H9 (cell line): Measurements from ENCODE around the gene RIMS1. TPM values are rescaled to one million over a fixed set of nuclear protein-coding genes. Genes with fewer than 3 reads are reported as not detected.

ENCODE experiments used
- DNase-seq: peaks from one replicate; pipeline ENCODE4 v3.0.0-alpha.2; 2017
- H2AFZ ChIP-seq: one replicate; pipeline ENCODE4 v1.6.1; 2013; ENCODE audit warnings: mild to moderate bottlenecking, low read length, control low read depth, moderate library complexity
- H2AK5ac ChIP-seq: 2 replicates; pipeline ENCODE4 v1.6.1; 2013; ENCODE audit warnings: low read length, control low read depth, mixed read lengths; ENCODE audit not compliant: insufficient read length
- H2BK120ac ChIP-seq: one replicate; pipeline ENCODE4 v1.6.1; 2013; ENCODE audit warnings: low read depth, mild to moderate bottlenecking, low read length, control low read depth, inconsistent platforms; ENCODE audit not compliant: poor library complexity, severe bottlenecking
- H2BK12ac ChIP-seq: 2 replicates; pipeline ENCODE4 v1.6.1; 2013; ENCODE audit warnings: low read length, control low read depth, mixed read lengths, low read depth; ENCODE audit not compliant: insufficient read length
- H2BK15ac ChIP-seq: 2 replicates; pipeline ENCODE4 v1.6.1; 2013; ENCODE audit warnings: low read depth, low read length, control low read depth
- H2BK20ac ChIP-seq: one replicate; pipeline ENCODE4 v1.6.1; 2013; ENCODE audit warnings: low read depth, mild to moderate bottlenecking, low read length, control low read depth, inconsistent platforms; ENCODE audit not compliant: poor library complexity, severe bottlenecking
- H2BK5ac ChIP-seq: 2 replicates; pipeline ENCODE4 v1.6.1; 2013; ENCODE audit warnings: low read length, control low read depth, mixed read lengths; ENCODE audit not compliant: insufficient read length
- H3K14ac ChIP-seq: 2 replicates; pipeline ENCODE4 v1.6.1; 2013; ENCODE audit warnings: low read length, control low read depth; ENCODE audit not compliant: insufficient read depth
- H3K18ac ChIP-seq: 2 replicates; pipeline ENCODE4 v1.6.1; 2013; ENCODE audit warnings: low read depth, mild to moderate bottlenecking, mixed read lengths, low read length, control low read depth; ENCODE audit not compliant: insufficient read length
- H3K23ac ChIP-seq: 2 replicates; pipeline ENCODE4 v1.6.1; 2013; ENCODE audit warnings: low read length, control low read depth, mixed read lengths, low read depth; ENCODE audit not compliant: insufficient read length
- H3K23me2 ChIP-seq: 2 replicates; pipeline ENCODE4 v1.6.1; 2013; ENCODE audit warnings: low read depth, mild to moderate bottlenecking, mixed read lengths, low read length, control low read depth; ENCODE audit not compliant: insufficient read length, poor library complexity, severe bottlenecking
- H3K27ac ChIP-seq: 2 replicates; pipeline ENCODE4 v1.5.1; 2013; ENCODE audit warnings: low read length, control low read depth, mixed read lengths, low read depth; ENCODE audit not compliant: insufficient read length
- H3K27me3 ChIP-seq: 2 replicates; pipeline ENCODE4 v1.6.1; 2013; ENCODE audit warnings: low read length, control low read depth, inconsistent platforms; ENCODE audit not compliant: insufficient read depth
- H3K4ac ChIP-seq: 2 replicates; pipeline ENCODE4 v1.6.1; 2013; ENCODE audit warnings: low read depth, mild to moderate bottlenecking, control low read depth, inconsistent platforms, low read length, moderate library complexity
- H3K4me1 ChIP-seq: 2 replicates; pipeline ENCODE4 v1.6.1; 2013; ENCODE audit warnings: low read length, control low read depth, inconsistent platforms; ENCODE audit not compliant: insufficient read depth
- H3K4me2 ChIP-seq: 2 replicates; pipeline ENCODE4 v1.6.1; 2013; ENCODE audit warnings: low read length, control low read depth, mixed read lengths; ENCODE audit not compliant: insufficient read length, insufficient read depth
- H3K56ac ChIP-seq: 2 replicates; pipeline ENCODE4 v1.6.1; 2013; ENCODE audit warnings: low read depth, mild to moderate bottlenecking, mixed read lengths, low read length, control low read depth; ENCODE audit not compliant: insufficient read length
- H3K79me1 ChIP-seq: 2 replicates; pipeline ENCODE4 v1.6.1; 2013; ENCODE audit warnings: low read depth, mild to moderate bottlenecking, moderate library complexity, low read length, control low read depth, inconsistent platforms; ENCODE audit not compliant: insufficient read depth, poor library complexity, severe bottlenecking
- H3K79me2 ChIP-seq: 2 replicates; pipeline ENCODE4 v1.6.1; 2013; ENCODE audit warnings: low read length, control low read depth, inconsistent platforms; ENCODE audit not compliant: insufficient read depth
- H3K9ac ChIP-seq: 2 replicates; pipeline ENCODE4 v1.6.1; 2013; ENCODE audit warnings: low read length, control low read depth, mixed read lengths; ENCODE audit not compliant: insufficient read length; ENCODE audit errors: extremely low read depth
- H3K9me3 ChIP-seq: one replicate; pipeline ENCODE4 v1.6.1; 2013; ENCODE audit warnings: low read depth, low read length, inconsistent platforms; ENCODE audit not compliant: control insufficient read depth
- H3T11ph ChIP-seq: one replicate; pipeline ENCODE4 v1.6.1; 2013; ENCODE audit warnings: mild to moderate bottlenecking, low read length, control low read depth, inconsistent platforms
- H4K20me1 ChIP-seq: one replicate; pipeline ENCODE4 v1.6.1; 2013; ENCODE audit not compliant: control insufficient read depth, insufficient read length, insufficient read depth
- H4K5ac ChIP-seq: 2 replicates; pipeline ENCODE4 v1.6.1; 2013; ENCODE audit warnings: low read depth, mild to moderate bottlenecking, mixed read lengths, low read length, control low read depth; ENCODE audit not compliant: insufficient read length
- H4K8ac ChIP-seq: replicated peaks from 2 replicates; pipeline ENCODE4 v1.6.1; 2013; ENCODE audit warnings: low read length, control low read depth, mixed read lengths, low read depth; ENCODE audit not compliant: insufficient read length
- H4K91ac ChIP-seq: 2 replicates; pipeline ENCODE4 v1.6.1; 2013; ENCODE audit warnings: low read depth, mild to moderate bottlenecking, moderate library complexity, mixed read lengths, low read length, control low read depth; ENCODE audit not compliant: insufficient read length
- H3K27ac Mint-ChIP-seq, 3 experiments: 2 replicates in 2 of 3; 3 replicates in 1 of 3; pipeline ENCODE4 v1.8.0; 2020 to 2021; ENCODE audit warnings: mixed read lengths in 3 of 3, mild to moderate bottlenecking in 1 of 3, moderate library complexity in 1 of 3
- H3K27me3 Mint-ChIP-seq: 2 replicates; pipeline ENCODE4 v1.8.0; 2021; ENCODE audit warnings: low read depth, mild to moderate bottlenecking, moderate library complexity, mixed read lengths
- H3K36me3 Mint-ChIP-seq, 3 experiments: 2 replicates in 2 of 3; 3 replicates in 1 of 3; pipeline ENCODE4 v1.8.0; 2020 to 2021; ENCODE audit warnings: low read depth in 3 of 3, mixed read lengths in 3 of 3; ENCODE audit not compliant: insufficient read depth in 1 of 3
- H3K4me1 Mint-ChIP-seq, 2 experiments: 2 replicates each; pipeline ENCODE4 v1.8.0; 2020; ENCODE audit warnings: mixed read lengths in 2 of 2
- H3K4me3 Mint-ChIP-seq, 2 experiments: 2 replicates in 1 of 2; 3 replicates in 1 of 2; pipeline ENCODE4 v1.8.0; 2020 to 2021; ENCODE audit warnings: mild to moderate bottlenecking in 2 of 2, mixed read lengths in 2 of 2, moderate library complexity in 1 of 2
- H3K9me3 Mint-ChIP-seq, 2 experiments: 2 replicates in 1 of 2; 3 replicates in 1 of 2; pipeline ENCODE4 v1.8.0; 2020; ENCODE audit warnings: mild to moderate bottlenecking in 2 of 2, mixed read lengths in 2 of 2, moderate library complexity in 1 of 2
- WGBS: extraction: QIAGEN DNeasy Blood & Tissue Kit; methylation state at CpG from one replicate; pipeline ENCODE4 v1.1.7; 2013; ENCODE audit warnings: missing lambda C conversion rate, low lambda C conversion rate, mixed read lengths; ENCODE audit not compliant: insufficient read length; ENCODE audit errors: extremely low coverage; 5-methylcytosine and 5-hydroxymethylcytosine counted together
- total RNA-seq: library from RNA; stranded (reverse); gene quantifications from 2 replicates; pipeline ENCODE4 v1.2.1, GENCODE V29; 2021
- TF ChIP-seq, protein P1 (sequence below): fragments of 200-600 bp; sonication (generic); conservative IDR thresholded peaks from 3 replicates; pipeline ENCODE4 v1.8.0; 2021; ENCODE audit warnings: antibody characterized with exemption, mild to moderate bottlenecking

Gene RIMS1
- total RNA-seq, 1 experiment from 2014 or later = 0.83 TPM

DNA sequence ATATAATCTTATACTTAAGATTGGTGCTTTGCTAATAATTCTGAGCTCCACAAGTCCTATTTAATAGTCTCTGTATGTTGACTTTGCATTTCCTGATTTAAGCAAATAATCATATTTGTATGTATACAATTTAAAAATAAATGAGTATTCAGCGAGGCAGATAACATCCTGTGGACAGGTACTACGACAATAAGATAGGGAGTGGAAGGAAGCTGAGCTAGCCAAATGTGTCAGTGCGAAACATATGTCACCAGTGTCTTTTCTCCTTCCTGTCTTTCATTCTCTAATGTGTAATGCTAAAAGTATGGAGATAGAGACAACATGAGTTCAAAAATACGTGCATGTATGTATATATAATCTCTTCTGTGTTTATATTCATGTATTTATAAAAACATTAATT is 375.9 kb downstream of the RIMS1 start:
- Mint-ChIP-seq H3K27me3 (no peaks in the 10 kb centered on the region), H3K4me1 (peaks cover 3 to 11% of the 10 kb centered on the region in 2 experiments; a peak in 3 of 4 replicates), H3K9me3 (no peaks in the 10 kb centered on the region), H3K27ac (no peak overlapping the region), H3K4me3 (no peak overlapping the region), H3K36me3 (no peaks in the 10 kb centered on the region)
- Histone ChIP-seq H3K18ac (no peak overlapping the region), H3K4me2 (no peak overlapping the region), H3K4me1 (no peaks in the 10 kb centered on the region; the same call in 1 of the 2 replicates), H2BK20ac (no peak overlapping the region), H2BK12ac (no peak overlapping the region), H3K4ac (no peak overlapping the region), H3K27me3 (no peaks in the 10 kb centered on the region), H4K91ac (no peak overlapping the region), H3K79me2 (no peaks in the 10 kb centered on the region), H3T11ph (no peak overlapping the region), H3K56ac (no peak overlapping the region), H2AFZ (no peak overlapping the region), H3K23ac (no peak overlapping the region), H3K27ac (no peak overlapping the region), H2BK120ac (no peak overlapping the region), H2AK5ac (no peak overlapping the region), H3K9me3 (no peaks in the 10 kb centered on the region), H4K20me1 (no peaks in the 10 kb centered on the region), H2BK15ac (no peak overlapping the region), H3K14ac (no peak overlapping the region), H2BK5ac (no peak overlapping the region), H4K8ac (no peak overlapping the region), H3K79me1 (no peaks in the 10 kb centered on the region), H3K9ac (no peak overlapping the region), H4K5ac (no peak overlapping the region), H3K23me2 (no peaks in the 10 kb centered on the region)
- no CpG with 5 or more reads among the region's 4 CpGs for WGBS
- TF ChIP-seq, protein P1, sequence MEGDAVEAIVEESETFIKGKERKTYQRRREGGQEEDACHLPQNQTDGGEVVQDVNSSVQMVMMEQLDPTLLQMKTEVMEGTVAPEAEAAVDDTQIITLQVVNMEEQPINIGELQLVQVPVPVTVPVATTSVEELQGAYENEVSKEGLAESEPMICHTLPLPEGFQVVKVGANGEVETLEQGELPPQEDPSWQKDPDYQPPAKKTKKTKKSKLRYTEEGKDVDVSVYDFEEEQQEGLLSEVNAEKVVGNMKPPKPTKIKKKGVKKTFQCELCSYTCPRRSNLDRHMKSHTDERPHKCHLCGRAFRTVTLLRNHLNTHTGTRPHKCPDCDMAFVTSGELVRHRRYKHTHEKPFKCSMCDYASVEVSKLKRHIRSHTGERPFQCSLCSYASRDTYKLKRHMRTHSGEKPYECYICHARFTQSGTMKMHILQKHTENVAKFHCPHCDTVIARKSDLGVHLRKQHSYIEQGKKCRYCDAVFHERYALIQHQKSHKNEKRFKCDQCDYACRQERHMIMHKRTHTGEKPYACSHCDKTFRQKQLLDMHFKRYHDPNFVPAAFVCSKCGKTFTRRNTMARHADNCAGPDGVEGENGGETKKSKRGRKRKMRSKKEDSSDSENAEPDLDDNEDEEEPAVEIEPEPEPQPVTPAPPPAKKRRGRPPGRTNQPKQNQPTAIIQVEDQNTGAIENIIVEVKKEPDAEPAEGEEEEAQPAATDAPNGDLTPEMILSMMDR = no peak
- no peak for DNase-seq
